ENCODE results near the gene OR6C6.
"Not testable (repeated sequence)": the region's sequence is repeated elsewhere in the genome, so short reads cannot be mapped to it uniquely, and the experiment has no call there.

OR6C6 gene

DNA sequence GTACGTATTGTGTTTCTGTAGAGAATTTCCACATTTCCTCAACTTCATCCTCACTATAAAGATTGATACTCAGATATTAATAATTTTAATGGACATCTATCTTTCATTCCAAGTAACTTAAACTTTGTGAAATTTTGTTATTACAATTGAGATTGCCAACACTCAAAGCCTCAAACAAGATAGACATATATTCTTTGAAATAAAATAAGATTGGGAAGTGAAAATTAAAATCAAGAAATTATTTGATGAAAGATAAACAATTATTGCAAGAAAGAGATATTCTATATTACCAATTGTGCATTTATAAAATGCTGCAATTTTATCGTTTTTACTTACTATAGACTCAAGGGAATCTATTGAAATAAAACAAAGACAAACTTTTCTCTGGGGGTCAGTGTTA lies at the start of gene OR6C6:
TSS of gene OR6C6 (minus strand) at position 101 of the 400 bp plus-strand sequence. CDS start 1,337 bp downstream, outside the sequence.
- no peak for DNase-seq (ENCODE audit: low read depth in 2 of 2)

DNA sequence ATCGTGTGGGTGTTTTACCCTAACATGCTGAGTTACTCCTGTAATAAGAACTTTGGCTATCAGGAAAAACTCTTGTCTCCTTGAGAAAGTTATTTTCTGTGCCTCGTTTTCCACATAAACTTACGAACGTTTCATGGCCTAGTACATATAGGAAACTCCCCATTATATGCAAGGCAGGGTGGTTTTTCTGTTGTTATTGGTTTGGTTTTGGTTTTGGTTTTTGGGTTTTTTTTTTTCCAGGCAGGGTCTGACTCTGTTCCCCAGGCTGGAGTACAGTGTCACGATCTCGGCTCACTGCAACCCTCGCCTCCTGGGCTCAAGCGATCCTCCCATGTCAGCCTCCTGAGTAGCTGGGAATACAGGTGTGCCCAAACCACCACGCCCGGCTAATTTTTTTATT lies 39.6 kb upstream of the OR6C6 start:
- DNase-seq (ENCODE audit: low read depth in 2 of 2): no peak

DNA sequence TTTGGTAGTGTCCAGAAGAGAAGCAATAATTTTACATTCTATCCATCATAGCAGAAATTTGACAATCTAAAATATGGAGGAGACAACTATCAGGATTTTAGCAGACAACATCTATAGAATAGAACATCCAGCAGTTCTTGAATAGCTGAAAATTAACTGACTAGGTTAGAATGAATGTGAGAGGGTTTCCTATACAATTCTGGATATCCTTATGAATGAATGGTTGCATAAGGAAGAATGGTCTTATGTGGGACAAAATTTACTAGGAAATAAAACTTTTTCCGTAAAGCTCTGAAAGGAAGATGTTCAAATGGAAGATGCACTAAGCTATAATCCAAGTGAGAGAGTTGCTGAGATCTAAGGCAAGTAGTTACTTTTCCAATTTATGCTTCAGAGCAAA lies 34.1 kb upstream of the OR6C6 start, which contains the start of gene OR6C3:
TSS of gene OR6C3 (plus strand) at position 301 of the 400 bp plus-strand sequence. CDS start 955 bp downstream, outside the sequence.
- DNase-seq (ENCODE audit: low read depth in 2 of 2): no peak

DNA sequence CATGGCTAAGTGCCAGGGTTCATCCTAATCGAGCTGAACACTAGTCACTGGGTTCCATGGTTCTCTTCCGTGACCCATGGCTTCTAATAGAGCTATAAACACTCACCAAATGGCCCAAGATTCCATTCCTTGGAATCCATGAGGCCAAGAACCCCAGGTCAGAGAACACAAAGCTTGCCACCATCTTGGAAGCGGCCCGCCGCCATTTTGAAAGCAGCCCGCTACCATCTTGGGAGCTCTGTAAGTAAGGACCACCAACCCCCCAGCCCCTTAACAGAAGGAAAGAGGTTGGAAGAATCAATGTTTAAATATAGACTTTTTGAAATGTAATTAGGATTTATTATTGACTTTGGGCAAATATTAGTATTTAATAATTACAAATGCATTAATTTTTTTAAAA lies 29.4 kb upstream of the OR6C6 start:
- DNase-seq (ENCODE audit: low read depth in 2 of 2): not testable (repeated sequence)

DNA sequence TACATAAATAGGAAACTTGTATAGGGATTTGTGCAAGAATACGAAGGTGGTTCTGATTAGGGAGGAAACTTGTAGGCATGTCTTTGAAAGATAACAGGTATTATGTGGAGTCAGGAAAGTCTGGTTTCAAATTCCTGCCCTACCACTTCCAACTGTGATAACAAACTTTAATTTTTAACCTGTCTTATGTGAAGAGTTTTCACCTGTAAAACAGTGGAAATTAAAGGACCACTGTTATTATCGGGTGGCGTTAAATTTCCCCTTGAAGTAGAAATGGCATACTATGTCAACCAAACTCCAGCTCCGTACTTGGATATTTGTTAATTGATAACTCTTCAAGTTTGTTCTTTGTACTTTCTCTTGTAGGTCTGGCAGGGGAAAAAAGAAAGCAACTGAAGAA lies 23.8 kb upstream of the OR6C6 start:
- no peak for DNase-seq (ENCODE audit: low read depth in 2 of 2)

DNA sequence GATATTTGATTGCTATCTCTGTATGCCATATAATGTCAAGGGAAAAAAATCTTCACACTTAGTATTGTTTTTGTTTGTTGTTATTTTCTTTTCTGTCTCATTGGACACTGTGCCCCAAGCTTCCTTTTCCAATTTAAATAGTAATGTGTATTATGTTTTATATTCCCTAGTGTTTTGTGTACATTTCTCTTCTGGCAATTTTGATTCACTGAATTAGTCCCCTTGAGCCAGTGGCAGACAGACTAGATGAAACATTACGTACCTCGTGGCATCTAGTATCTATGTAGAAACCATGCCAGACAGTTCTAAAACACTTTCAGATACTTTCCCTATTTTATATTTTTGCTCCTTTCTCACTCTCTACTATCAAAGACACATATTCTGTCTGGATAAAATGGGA lies 17.7 kb upstream of the OR6C6 start, which contains the start of gene OR6C1:
TSS of gene OR6C1 (plus strand) at position 301 of the 400 bp plus-strand sequence. CDS start 6,257 bp downstream, outside the sequence.
- DNase-seq (ENCODE audit: low read depth in 2 of 2): no peak

- DNase-seq (ENCODE audit: low read depth in 2 of 2): no peak
Measured at GRCh38 chr12:55289999-55290398, 6.4 kb downstream of the OR6C6 start.

DNA sequence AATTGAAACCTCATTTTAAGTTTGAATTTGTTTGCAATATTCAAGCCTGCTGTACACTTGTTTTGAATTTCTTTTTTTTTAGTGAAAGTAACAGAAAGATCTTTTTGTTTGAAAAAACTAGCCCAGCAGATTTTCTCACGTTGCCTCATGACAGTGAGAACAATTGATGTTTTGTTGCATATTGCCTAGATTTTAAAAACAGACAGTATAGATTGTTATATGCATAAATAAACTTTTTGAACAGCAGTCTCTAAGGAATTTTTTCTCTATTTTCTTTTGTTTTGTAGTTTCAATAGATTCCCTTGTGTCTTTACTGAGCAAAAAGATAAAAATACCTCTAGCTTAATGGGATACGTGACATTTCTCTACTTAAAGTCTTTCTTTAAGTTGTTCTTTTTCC lies 15.4 kb downstream of the OR6C6 start:
- no peak for DNase-seq (ENCODE audit: low read depth in 2 of 2)

GRCh38 chr12:55258303-55258702 lies 38.1 kb downstream of the OR6C6 start:
- no peak for DNase-seq (ENCODE audit: low read depth in 2 of 2)

DNA sequence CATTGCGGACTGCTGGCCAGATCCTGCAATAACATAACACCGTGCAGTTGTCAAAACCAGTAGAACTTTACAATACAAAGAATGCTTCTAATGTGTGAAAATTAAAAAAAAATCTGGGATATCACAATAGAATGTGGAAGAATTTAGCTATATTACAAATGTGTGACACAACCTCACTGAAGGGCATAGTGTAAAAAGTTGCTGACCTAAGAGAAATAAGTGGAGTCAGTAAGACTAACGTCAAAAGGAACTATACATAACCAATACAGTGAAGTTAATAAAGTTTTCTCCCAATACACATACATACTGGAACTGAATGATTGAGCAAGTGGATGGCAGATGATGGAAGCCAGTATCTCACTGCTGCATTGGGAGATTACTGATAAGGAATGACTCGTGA lies 39.5 kb downstream of the OR6C6 start:
- no peak for DNase-seq (ENCODE audit: low read depth in 2 of 2)

DNA sequence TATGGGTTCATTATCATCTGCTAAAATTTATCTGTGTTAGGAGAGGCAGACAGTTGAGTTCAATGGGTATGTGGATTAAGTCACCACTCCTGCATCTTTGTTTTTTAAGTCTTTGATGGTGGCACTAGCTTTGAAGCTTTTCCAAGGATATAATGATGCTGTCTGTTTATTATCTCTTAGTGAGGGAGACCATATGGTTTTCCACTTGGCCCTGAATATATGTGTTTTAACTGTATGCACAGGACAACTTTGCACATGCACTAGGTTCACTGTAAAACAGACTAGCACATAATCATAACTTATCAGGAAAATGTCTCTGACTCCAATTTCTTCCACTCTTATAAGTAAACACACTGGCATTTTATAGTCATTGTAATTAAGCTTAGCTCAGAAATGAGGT lies 43.1 kb downstream of the OR6C6 start:
- no peak for DNase-seq (ENCODE audit: low read depth in 2 of 2)

DNA sequence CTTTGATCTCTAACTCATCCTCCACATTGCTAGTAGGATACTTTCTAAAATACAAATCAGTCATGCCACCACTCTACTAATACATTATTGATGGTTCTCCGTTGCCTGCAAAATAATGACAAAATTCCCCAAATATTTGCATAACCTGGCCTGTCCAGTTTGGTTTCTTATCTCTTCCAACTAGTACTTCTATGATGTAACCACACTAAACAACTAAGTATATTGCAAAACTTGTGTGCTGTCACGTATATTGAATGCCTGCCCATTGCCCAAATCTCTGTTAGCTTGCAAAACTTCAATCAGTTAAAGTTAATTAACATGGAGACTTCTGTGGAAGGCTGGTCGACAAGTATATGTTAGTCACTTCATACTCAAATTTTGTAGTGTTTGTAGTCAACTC lies 45.4 kb downstream of the OR6C6 start:
- no peak for DNase-seq (ENCODE audit: low read depth in 2 of 2)

- DNase-seq (ENCODE audit: low read depth in 2 of 2): no peak
Measured at GRCh38 chr12:55246159-55246558, 50.2 kb downstream of the OR6C6 start.

DNA sequence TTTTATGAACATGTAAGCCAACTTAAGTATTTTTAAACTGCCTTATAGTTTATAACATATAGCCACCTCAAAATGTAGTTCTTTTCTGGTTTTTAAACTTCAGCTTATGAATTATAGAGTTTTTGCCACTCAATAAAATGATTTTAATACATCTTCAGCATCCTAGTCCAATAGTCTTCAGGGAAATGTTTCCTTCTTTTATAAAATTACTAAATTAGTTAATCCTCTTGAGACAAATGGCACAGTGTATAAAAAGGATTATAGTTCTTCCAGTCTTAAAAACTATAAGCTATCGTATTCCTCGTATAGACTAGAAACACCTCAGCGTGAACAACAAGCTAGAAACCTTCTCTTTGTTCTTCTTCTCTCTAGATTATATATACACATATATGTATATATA lies 52.1 kb downstream of the OR6C6 start, which contains the start of gene OR6C74:
TSS of gene OR6C74 (plus strand) at position 301 of the 400 bp plus-strand sequence. CDS start 2,679 bp downstream, outside the sequence.
- no peak for DNase-seq (ENCODE audit: low read depth in 2 of 2)

Measured in stimulated activated CD4-positive, alpha-beta T cell treated with anti-CD3 and anti-CD28 coated beads, Interleukin-1b, Interleukin-23, amount 100 ng/mL, for 4 hours (primary cell).